HG02798 (cell line): ENCODE data around the gene EPHB2.
A peak's percentile ranks its signal among the peaks of the same experiment; 100 is the strongest.

Source experiments
- ATAC-seq: cut with Tn5 transposase; IDR thresholded peaks from one replicate; pipeline ENCODE4 v1.9.1; 2021; ENCODE audit warnings: mild to moderate bottlenecking; ENCODE audit not compliant: unreplicated experiment, poor library complexity

EPHB2 gene

GRCh38 chr1:22747735-22748073 lies 37.1 kb downstream of the EPHB2 start:
- ATAC-seq: no peak

GRCh38 chr1:22749503-22749902 lies 38.9 kb downstream of the EPHB2 start:
- ATAC-seq: no peak

- no peak for ATAC-seq
These were observed 39.5 kb downstream of the EPHB2 start for GRCh38 chr1:22749919-22750684.

- ATAC-seq: no peak
These were observed 40.0 kb downstream of the EPHB2 start for GRCh38 chr1:22750685-22751051.

GRCh38 chr1:22751124-22751531 lies 40.5 kb downstream of the EPHB2 start:
- ATAC-seq: no peak

- no peak for ATAC-seq
These were observed 41.7 kb downstream of the EPHB2 start for GRCh38 chr1:22752339-22752738.

- ATAC-seq: no peak
These were observed 42.9 kb downstream of the EPHB2 start for GRCh38 chr1:22753481-22753971.

GRCh38 chr1:22754106-22754768 lies 43.6 kb downstream of the EPHB2 start:
- peak; percentile 57 for ATAC-seq

GRCh38 chr1:22754824-22755223 lies 44.2 kb downstream of the EPHB2 start:
- no peak for ATAC-seq

- ATAC-seq: no peak
These were observed 45.0 kb downstream of the EPHB2 start for GRCh38 chr1:22755641-22756040.

- no peak for ATAC-seq
These were observed 45.6 kb downstream of the EPHB2 start for GRCh38 chr1:22756125-22756735.

- ATAC-seq: no peak
These were observed 49.8 kb downstream of the EPHB2 start for GRCh38 chr1:22760455-22760854.

- ATAC-seq: no peak
These were observed 50.5 kb downstream of the EPHB2 start for GRCh38 chr1:22761101-22761500.

- ATAC-seq: no peak
These were observed 51.2 kb downstream of the EPHB2 start for GRCh38 chr1:22761821-22762220.

- peak; percentile 43 for ATAC-seq
These were observed 53.0 kb downstream of the EPHB2 start for GRCh38 chr1:22763487-22764200.

- ATAC-seq: no peak
These were observed 57.2 kb downstream of the EPHB2 start for GRCh38 chr1:22767852-22768251.

- ATAC-seq: no peak
These were observed 59.3 kb downstream of the EPHB2 start for GRCh38 chr1:22769932-22770331.

- ATAC-seq: no peak
These were observed 61.4 kb downstream of the EPHB2 start for GRCh38 chr1:22772014-22772413.

GRCh38 chr1:22773981-22774832 lies 63.6 kb downstream of the EPHB2 start:
- no peak for ATAC-seq

GRCh38 chr1:22774833-22775182 lies 64.2 kb downstream of the EPHB2 start:
- no peak for ATAC-seq
